ENCODE data around the gene MCCD1.

Gene MCCD1

DNA sequence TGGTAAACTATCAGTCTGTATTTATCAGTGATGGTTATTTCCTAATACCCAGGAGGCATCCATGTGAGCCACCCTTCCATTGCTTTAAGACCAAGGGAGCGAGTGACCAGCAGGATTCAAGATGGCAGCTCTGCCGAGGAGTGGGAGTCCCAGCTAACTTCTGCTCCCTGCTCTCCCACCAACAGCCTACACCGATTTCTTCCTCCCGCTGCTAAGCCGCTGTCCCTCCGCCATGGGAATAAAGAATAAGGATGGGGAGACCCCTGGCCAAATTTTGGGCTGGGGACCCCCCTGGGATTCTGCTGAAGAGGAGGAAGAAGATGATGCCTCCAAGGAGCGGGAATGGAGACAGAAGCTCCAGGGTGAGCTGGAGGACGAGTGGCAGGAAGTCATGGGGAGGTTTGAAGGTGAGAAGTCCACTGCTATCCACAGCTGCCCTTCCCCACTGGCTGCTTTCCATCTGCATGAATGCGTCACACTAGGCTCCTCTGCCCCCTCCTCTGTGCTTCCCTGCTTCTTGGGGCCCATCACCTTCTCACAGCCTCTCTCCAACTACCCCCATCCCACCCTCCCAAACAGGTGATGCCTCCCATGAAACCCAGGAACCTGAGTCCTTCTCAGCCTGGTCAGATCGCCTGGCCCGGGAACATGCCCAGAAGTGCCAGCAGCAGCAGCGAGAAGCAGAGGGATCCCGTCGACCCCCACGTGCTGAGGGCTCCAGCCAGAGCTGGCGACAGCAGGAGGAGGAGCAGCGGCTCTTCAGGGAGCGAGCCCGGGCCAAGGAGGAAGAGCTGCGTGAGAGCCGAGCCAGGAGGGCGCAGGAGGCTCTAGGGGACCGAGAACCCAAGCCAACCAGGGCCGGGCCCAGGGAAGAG, 28.9 kb downstream of the MCCD1 start:
- no peak for DNase-seq (ENCODE audit: low read depth)
- H3K4me3 ChIP-seq (ENCODE audit: low read length): no peak overlapping the region
- TF ChIP-seq, protein P1, sequence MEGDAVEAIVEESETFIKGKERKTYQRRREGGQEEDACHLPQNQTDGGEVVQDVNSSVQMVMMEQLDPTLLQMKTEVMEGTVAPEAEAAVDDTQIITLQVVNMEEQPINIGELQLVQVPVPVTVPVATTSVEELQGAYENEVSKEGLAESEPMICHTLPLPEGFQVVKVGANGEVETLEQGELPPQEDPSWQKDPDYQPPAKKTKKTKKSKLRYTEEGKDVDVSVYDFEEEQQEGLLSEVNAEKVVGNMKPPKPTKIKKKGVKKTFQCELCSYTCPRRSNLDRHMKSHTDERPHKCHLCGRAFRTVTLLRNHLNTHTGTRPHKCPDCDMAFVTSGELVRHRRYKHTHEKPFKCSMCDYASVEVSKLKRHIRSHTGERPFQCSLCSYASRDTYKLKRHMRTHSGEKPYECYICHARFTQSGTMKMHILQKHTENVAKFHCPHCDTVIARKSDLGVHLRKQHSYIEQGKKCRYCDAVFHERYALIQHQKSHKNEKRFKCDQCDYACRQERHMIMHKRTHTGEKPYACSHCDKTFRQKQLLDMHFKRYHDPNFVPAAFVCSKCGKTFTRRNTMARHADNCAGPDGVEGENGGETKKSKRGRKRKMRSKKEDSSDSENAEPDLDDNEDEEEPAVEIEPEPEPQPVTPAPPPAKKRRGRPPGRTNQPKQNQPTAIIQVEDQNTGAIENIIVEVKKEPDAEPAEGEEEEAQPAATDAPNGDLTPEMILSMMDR (IDR thresholded peaks at IDR 0.05; ENCODE audit: insufficient read depth, low read depth, low read length, missing control alignments): no peak

DNA sequence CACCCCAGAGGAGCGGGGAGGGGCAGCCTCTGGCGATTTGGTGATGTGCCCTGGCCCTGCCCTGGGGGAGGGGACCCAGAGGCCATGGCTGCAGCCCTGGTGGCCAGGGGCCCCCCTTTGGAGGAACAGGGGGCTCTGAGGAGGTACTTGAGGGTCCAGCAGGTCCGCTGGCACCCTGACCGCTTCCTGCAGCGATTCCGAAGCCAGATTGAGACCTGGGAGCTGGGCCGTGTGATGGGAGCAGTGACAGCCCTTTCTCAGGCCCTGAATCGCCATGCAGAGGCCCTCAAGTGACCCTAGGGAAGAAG, 29.5 kb downstream of the MCCD1 start:
- no peak overlapping the region for H3K4me3 ChIP-seq (ENCODE audit: low read length)
- DNase-seq (ENCODE audit: low read depth): no peak
- TF ChIP-seq, protein P1 (IDR thresholded peaks at IDR 0.05; ENCODE audit: insufficient read depth, low read depth, low read length, missing control alignments): no peak

DNA sequence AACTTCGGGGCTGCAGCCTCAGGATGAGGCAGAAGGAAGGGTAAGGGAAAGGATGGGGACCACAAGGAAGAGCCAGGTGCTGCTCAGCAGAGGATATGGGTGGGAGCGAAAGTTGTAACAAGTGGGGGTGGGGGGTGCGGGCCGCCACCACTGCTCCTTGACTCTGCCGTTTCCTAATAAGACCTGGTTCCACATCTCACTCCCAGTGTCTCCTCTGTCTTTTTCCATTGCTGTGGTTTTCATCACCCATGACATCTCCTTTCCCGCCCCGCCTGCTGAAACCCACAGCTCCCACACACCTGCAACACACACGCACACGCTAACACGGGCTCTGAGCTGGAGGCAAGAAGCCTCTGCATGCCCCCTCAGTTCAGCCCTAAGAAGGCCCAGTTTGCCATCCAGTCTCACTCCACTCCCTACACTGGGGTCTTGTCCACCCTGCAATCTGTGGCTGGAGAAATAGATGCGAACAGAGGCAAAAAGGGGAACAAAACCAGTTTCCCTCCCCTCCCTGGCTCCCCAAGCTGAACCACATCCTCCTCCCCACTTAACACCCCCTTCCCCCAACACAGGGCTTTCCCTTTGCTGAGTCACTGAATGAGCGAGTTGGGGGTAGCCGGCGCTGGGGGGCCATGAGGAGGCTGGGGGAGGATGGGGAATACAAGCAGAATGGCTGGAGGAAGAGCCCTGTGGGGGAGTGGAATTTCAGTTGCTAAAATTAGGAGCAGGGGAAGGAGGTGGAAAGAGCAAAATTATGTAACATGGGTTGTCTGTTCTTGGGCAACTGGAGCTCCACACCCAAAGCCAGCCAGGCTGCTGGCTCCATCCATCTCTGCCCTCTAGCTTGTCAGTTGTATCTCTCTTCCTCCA, 30.1 kb downstream of the MCCD1 start:
- DNase-seq (ENCODE audit: low read depth): no peak
- TF ChIP-seq, protein P1 (IDR thresholded peaks at IDR 0.05; ENCODE audit: insufficient read depth, low read depth, low read length, missing control alignments): no peak
- no peak overlapping the region for H3K4me3 ChIP-seq (ENCODE audit: low read length)

DNA sequence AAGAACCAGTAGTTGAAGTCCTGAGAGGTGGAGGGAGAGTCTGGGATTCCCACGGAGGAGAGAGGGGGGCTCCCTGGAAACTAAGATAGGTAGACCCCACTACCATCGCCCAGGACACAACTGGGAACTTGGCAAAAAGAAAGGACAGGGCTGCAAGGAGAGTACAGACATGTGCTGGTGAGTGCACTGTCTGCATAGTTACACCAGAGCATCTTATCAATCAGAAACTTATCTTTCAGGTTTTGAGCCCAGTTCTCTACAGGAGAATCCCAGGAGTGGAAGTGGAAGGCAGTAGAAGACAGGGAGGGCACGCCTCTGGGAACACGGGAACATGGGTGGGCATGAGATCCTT, 30.8 kb downstream of the MCCD1 start:
- DNase-seq (ENCODE audit: low read depth): no peak
- TF ChIP-seq, protein P1 (IDR thresholded peaks at IDR 0.05; ENCODE audit: insufficient read depth, low read depth, low read length, missing control alignments): no peak
- no peak overlapping the region for H3K4me3 ChIP-seq (ENCODE audit: low read length)

DNA sequence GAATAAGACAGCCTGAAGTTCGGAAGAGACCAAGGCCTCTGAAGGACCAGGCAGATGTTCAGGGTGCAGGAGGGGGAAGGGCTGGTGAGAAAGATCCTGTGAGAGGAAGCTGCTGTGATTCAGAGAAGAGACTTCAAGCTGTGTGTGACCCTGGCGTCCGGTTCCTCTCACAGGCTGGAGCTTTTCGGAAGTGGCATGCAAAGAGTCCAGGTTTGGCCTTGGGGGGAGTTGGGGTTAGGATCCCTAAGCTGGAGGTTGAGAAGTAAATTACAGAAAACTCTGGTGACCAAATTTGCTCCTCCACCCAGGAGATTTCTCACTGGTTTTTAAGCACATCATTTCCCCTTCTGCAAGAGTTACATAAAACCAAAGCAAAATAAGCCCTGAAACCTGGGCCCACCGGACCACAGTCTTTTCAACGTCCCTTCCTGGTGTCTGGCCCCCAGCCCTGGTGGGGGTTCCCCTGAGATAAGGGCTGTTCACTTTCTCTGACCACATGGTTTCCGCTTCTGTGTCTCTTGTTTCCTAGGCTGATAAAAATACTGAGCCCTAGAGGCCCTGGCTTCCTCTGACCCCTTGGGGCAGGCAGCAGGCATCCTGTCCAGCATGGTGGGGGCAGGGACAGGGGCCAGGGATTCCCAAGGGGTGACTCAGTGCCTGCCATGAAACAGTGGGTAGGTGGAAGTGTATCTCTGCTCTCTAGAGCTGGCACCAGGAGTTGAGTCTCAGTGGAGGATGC, 31.4 kb downstream of the MCCD1 start:
- H3K4me3 ChIP-seq (ENCODE audit: low read length): no peak overlapping the region

DNA sequence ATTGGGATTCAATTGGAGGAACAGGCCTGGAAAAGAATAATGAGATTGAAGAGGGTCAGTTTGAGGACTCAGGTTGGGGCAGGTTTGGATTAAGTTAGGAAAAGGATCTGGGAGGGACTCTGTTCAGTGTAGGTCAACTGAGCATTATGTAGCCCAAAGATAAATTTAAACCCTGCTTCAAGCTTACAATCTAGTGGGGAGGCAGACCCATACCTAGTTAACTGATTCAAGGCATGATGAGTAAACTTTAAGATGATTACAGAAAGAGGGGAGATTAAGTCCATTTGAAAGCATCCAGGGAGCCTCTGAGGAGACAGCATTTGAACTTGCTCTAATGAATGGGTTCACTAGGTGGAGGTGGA, 31.9 kb downstream of the MCCD1 start:
- TF ChIP-seq, protein P1 (IDR thresholded peaks at IDR 0.05; ENCODE audit: insufficient read depth, low read depth, low read length, missing control alignments): no peak
- DNase-seq (ENCODE audit: low read depth): no peak
- H3K4me3 ChIP-seq (ENCODE audit: low read length): no peak overlapping the region

More for the DNA sequence above, 31.4 kb downstream of the MCCD1 start:
- peak; percentile 51 for DNase-seq (ENCODE audit: low read depth)
- TF ChIP-seq, protein P1 (IDR thresholded peaks at IDR 0.05; ENCODE audit: insufficient read depth, low read depth, low read length, missing control alignments): no peak
